HEK293 (cell line): Measurements from ENCODE around the gene SLC35F5.
A peak's percentile ranks its signal among the peaks of the same experiment; 100 is the strongest.
"Not testable (repeated sequence)": the region's sequence is repeated elsewhere in the genome, so short reads cannot be mapped to it uniquely, and the experiment has no call there.

Experiments
- CTCF ChIA-PET: fragments of 350-600 bp; formaldehyde crosslinking; extraction: SDS; loops from one replicate; lab custom pipeline; 2021; ENCODE audit warnings: antibody characterized with exemption; lab: Yijun Ruan, JAX
- POLR2A ChIA-PET: fragments of 300-600 bp; formaldehyde crosslinking; extraction: SDS; loops from one replicate; lab custom pipeline; 2020; ENCODE audit warnings: antibody characterized with exemption, inconsistent platforms; lab: Yijun Ruan, JAX
- H3K27ac ChIP-seq: fragments of 200-500 bp; sonication (Bioruptor generic); 2 replicates; pipeline ENCODE4 v1.5.1; 2014; ENCODE audit warnings: low read depth, low read length, control low read depth, inconsistent platforms; ENCODE audit errors: extremely low read depth
- H3K36me3 ChIP-seq, 2 experiments: fragments of 200-500 bp in 1 of 2; sonication (Bioruptor generic) in 1 of 2; 1 replicate in 1 of 2; 2 replicates in 1 of 2; pipeline ENCODE4 v1.5.1; 2014 to 2017; ENCODE audit warnings: inconsistent platforms in 2 of 2, low read length in 2 of 2; ENCODE audit not compliant: control insufficient read depth in 2 of 2, insufficient read depth in 1 of 2
- H3K4me1 ChIP-seq: fragments of 200-500 bp; sonication (Bioruptor generic); 2 replicates; pipeline ENCODE4 v1.5.1; 2014; ENCODE audit warnings: mild to moderate bottlenecking, low read length, inconsistent platforms; ENCODE audit not compliant: control insufficient read depth, insufficient read depth
- H3K4me3 ChIP-seq: 2 replicates; pipeline ENCODE4 v1.5.1; 2011; ENCODE audit warnings: low read depth, mild to moderate bottlenecking, control low read depth, low read length, moderate library complexity
- H3K9me3 ChIP-seq: fragments of 200-500 bp; sonication (Bioruptor generic); 2 replicates; pipeline ENCODE4 v1.5.1; 2014; ENCODE audit warnings: low read depth, low read length, inconsistent platforms; ENCODE audit not compliant: control insufficient read depth, insufficient read depth
- GLIS1 ChIP-seq: fragments of 450-650 bp; formaldehyde crosslinking; IDR thresholded peaks from 2 replicates; pipeline ENCODE4 v1.5.1; 2016; ENCODE audit warnings: missing biosample characterization, missing genetic modification characterization
- KLF16 ChIP-seq: fragments of 450-650 bp; formaldehyde crosslinking; IDR thresholded peaks from 2 replicates; pipeline ENCODE4 v1.5.1; 2017; ENCODE audit warnings: missing biosample characterization, missing genetic modification characterization
- KLF7 ChIP-seq: fragments of 450-650 bp; formaldehyde crosslinking; IDR thresholded peaks from 2 replicates; pipeline ENCODE4 v1.5.1; 2016; ENCODE audit warnings: missing biosample characterization, missing genetic modification characterization, borderline replicate concordance
- ZNF510 ChIP-seq: fragments of 450-650 bp; formaldehyde crosslinking; IDR thresholded peaks from 2 replicates; pipeline ENCODE4 v1.5.1; 2018; ENCODE audit warnings: mild to moderate bottlenecking, missing genetic modification characterization, missing biosample characterization; ENCODE audit not compliant: insufficient replicate concordance
- ZNF514 ChIP-seq: fragments of 450-650 bp; formaldehyde crosslinking; IDR thresholded peaks from 2 replicates; pipeline ENCODE4 v1.5.1; 2016; ENCODE audit warnings: missing biosample characterization, missing genetic modification characterization
- ZNF518A ChIP-seq: fragments of 450-650 bp; formaldehyde crosslinking; conservative IDR thresholded peaks from 2 replicates; pipeline ENCODE4 v1.5.1; 2016; ENCODE audit warnings: low read depth, missing biosample characterization, missing genetic modification characterization
- ZNF747 ChIP-seq: fragments of 450-650 bp; formaldehyde crosslinking; IDR thresholded peaks from 2 replicates; pipeline ENCODE4 v1.5.1; 2016; ENCODE audit warnings: missing biosample characterization, missing genetic modification characterization
- ZSCAN16 ChIP-seq: fragments of 450-650 bp; formaldehyde crosslinking; IDR thresholded peaks from 2 replicates; pipeline ENCODE4 v1.5.1; 2016; ENCODE audit warnings: missing biosample characterization, missing genetic modification characterization
- ZSCAN4 ChIP-seq: fragments of 450-650 bp; formaldehyde crosslinking; IDR thresholded peaks from 2 replicates; pipeline ENCODE4 v1.5.1; 2017; ENCODE audit warnings: missing biosample characterization, missing genetic modification characterization
- TF ChIP-seq, protein P1 (sequence below): fragments of 450-650 bp; formaldehyde crosslinking; IDR thresholded peaks from 2 replicates; pipeline ENCODE4 v1.5.1; 2017; ENCODE audit warnings: missing biosample characterization, missing genetic modification characterization
- TF ChIP-seq, protein P2 (sequence below): fragments of 450-650 bp; formaldehyde crosslinking; optimal IDR thresholded peaks from 2 replicates; pipeline ENCODE3; 2016; ENCODE audit warnings: missing biosample characterization, mild to moderate bottlenecking, missing genetic modification characterization

Gene SLC35F5

DNA sequence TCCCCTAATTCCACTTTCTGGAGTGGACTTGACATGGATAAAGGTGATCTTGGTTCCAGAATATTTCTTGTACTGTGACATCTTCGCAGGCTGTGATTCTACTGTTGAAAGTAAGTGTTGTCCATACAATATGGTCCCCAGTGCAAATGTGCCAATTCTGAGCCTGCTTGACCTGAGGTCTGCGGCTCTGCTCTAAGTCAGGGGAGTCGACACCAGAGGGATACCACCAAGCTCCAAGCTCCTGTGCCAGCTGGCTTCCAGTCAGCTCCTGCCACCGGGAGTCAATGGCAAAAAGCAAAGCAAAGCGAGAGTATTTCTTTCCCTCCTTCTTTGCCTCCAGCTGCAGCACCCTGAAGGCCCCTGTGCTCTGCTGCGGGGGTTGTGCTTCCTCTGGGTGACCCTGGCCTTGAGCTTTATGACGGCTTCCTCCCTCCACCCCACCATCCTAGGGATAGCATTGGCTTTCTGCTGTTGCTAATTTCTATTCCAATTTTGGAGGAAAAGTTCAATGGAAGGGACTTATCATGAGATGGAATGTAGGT, 50.4 kb downstream of the SLC35F5 start (continued):
- TF ChIP-seq KLF7 (no peak), ZSCAN16 (no peak), ZSCAN4 (tag by site-specific recombination) (no peak)

DNA sequence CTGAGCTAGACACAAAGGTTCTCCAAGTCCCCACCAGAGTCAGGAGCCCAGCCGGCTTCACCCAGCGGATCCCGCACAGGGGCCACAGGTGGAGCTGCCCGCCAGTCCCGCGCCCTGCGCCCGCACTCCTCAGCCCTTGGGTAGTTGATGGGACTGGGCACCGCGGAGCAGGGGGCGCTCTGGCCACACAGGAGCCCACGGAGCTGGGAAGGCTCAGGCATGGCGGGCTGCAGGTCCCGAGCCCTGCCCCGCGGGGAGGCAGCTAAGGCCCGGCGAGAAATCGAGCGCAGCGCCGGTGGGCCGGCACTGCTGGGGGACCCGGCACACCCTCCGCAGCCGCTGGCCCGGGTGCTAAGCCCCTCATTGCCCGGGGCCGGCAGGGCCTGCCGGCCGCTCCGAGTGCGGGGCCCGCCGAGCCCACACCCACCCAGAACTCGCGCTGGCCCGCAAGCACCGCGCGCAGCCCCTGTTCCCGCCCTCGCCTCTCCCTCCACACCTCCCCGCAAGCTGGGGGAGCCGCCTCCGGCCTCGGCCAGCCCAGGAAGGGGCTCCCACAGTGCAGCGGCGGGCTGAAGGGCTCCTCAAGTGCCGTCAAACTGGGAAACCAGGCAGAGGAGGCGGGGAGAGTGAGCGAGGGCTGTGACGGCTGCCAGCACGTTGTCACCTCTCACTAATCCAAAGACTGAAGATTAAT, 52.0 kb downstream of the SLC35F5 start:
- H3K36me3 ChIP-seq, POLR2A ChIA-PET, H3K4me3 ChIP-seq, CTCF ChIA-PET, H3K4me1 ChIP-seq, H3K9me3 ChIP-seq, H3K27ac ChIP-seq: not testable (repeated sequence)

GRCh38 chr2:113703386-113704299, 52.8 kb downstream of the SLC35F5 start:
- POLR2A ChIA-PET, result no interaction called here
- CTCF ChIA-PET, result no interaction called here
- Histone ChIP-seq H3K4me3 (no peak overlapping the region), H3K9me3 (no peaks in the 10 kb centered on the region), H3K36me3 (peaks cover 0 to 4% of the 10 kb centered on the region in 2 experiments; a peak in 1 of 3 replicates), H3K27ac (no peak overlapping the region), H3K4me1 (0 out of 2 replicates have a peak, but pooled peaks cover 2% of the 10 kb centered on the region)
- TF ChIP-seq ZNF747 (tag by site-specific recombination) (no peak), ZNF514 (tag by site-specific recombination) (no peak), ZNF518A (tag by site-specific recombination) (no peak), ZNF510 (tag by site-specific recombination) (no peak), KLF16 (no peak), GLIS1 (tag by site-specific recombination) (no peak)
- TF ChIP-seq, protein P1, sequence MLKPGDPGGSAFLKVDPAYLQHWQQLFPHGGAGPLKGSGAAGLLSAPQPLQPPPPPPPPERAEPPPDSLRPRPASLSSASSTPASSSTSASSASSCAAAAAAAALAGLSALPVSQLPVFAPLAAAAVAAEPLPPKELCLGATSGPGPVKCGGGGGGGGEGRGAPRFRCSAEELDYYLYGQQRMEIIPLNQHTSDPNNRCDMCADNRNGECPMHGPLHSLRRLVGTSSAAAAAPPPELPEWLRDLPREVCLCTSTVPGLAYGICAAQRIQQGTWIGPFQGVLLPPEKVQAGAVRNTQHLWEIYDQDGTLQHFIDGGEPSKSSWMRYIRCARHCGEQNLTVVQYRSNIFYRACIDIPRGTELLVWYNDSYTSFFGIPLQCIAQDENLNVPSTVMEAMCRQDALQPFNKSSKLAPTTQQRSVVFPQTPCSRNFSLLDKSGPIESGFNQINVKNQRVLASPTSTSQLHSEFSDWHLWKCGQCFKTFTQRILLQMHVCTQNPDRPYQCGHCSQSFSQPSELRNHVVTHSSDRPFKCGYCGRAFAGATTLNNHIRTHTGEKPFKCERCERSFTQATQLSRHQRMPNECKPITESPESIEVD (tag by site-specific recombination), result peak; percentile 64
- TF ChIP-seq, protein P2, sequence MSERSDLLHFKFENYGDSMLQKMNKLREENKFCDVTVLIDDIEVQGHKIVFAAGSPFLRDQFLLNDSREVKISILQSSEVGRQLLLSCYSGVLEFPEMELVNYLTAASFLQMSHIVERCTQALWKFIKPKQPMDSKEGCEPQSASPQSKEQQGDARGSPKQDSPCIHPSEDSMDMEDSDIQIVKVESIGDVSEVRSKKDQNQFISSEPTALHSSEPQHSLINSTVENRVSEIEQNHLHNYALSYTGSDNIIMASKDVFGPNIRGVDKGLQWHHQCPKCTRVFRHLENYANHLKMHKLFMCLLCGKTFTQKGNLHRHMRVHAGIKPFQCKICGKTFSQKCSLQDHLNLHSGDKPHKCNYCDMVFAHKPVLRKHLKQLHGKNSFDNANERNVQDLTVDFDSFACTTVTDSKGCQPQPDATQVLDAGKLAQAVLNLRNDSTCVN (tag by site-specific recombination), result no peak
